HG03175 (cell line): Measurements from ENCODE around the gene VGLL4.
"Not testable (repeated sequence)": the region's sequence is repeated elsewhere in the genome, so short reads cannot be mapped to it uniquely, and the experiment has no call there.

Experiments
- ATAC-seq: cut with Tn5 transposase; IDR thresholded peaks from one replicate; pipeline ENCODE4 v1.9.1; 2021; ENCODE audit warnings: mild to moderate bottlenecking, moderate library complexity; ENCODE audit not compliant: unreplicated experiment

VGLL4 gene

DNA sequence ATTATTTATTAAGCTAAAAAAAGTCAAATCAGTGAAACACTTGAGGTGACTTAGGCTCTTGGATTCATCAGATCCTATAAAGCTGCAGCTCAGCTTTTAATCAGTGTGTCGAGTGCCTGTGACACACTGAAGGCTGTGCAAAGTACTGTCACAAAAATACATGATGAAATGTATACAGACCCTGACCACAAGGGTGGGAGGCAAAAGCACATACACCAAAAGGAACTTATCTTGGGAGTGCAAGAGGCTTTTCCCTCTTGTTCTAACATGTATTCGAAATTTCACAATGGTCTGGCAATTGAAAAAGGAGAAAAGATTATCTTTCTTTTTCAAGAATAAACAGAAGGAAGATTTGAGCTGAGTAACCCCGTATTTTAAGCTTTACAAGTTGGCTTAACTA is 35.9 kb downstream of the VGLL4 start:
- no peak for ATAC-seq

DNA sequence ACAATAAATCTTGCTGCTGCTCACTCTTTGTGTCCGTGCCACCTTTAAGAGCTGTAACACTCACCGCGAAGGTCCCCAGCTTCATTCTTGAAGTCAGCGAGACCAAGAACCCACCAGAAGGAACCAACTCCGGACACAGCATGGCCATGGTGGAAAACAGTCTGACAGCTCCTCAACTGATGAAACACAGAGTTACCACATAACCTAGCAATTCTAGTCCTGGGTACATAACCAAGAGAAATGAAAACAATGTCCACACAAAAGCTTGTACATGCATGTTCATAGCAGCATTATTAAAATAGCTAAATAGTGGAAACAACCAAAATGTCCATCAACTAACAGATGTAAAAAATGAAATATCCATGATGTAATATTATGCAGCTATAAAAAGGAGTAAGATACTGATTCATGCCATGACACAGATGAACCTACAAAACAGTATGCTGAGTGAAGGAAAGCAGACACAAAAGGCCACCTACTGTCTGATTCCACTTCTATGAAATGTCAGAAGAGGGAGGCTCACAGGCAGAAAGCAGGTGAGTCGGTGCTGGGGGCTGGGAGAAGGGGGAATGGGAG is 36.8 kb downstream of the VGLL4 start:
- no peak for ATAC-seq

DNA sequence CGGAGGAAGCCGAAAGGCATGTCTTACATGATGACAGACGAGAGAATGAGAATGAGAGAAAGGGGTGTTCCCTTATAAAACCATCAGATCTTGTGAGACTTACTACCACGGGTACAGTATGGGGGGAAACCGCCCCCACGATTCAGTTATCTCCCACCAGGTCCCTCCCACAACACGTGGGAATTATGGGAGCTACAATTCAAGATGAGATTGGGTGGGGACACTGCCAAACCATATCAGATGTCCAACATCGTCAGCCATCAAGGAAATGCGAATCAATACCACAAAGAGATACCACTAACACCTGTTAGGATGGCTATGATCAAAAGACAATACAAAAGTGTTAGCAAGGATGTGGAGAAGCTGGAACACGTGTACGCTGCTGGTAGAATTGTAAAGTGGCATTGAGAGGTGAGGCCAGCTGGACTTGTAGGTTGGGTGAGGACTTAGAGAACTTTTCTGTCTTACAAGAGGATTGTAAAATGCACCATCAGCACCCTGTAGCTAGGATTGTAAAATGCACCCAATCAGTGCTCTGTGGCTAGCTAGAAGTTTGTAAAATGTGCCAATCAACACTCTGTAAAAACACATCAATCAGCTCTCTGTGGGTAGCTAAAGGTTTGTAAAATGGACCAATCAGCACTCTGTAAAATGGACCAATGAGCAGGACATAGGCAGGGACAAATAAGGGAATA is 37.5 kb downstream of the VGLL4 start:
- ATAC-seq = no peak

DNA sequence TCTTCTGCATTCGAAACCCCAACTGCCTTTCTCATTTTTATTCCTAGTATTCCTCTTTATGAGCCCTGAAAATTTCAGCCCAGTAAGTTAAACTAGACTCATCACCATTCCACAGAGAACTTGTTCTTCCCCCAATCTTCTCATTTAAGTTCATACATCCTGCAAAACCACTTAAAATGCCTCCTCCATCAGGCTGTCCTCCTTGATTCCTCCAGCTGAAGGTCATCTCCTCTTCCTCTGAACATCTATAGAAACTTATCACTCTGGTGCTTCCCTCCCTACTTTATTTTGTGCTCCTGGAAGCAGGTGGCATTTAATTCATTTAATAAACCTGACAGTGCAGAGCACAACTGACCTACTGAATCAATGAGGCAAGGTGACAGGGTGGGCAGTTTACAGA is 38.3 kb downstream of the VGLL4 start:
- ATAC-seq = no peak

DNA sequence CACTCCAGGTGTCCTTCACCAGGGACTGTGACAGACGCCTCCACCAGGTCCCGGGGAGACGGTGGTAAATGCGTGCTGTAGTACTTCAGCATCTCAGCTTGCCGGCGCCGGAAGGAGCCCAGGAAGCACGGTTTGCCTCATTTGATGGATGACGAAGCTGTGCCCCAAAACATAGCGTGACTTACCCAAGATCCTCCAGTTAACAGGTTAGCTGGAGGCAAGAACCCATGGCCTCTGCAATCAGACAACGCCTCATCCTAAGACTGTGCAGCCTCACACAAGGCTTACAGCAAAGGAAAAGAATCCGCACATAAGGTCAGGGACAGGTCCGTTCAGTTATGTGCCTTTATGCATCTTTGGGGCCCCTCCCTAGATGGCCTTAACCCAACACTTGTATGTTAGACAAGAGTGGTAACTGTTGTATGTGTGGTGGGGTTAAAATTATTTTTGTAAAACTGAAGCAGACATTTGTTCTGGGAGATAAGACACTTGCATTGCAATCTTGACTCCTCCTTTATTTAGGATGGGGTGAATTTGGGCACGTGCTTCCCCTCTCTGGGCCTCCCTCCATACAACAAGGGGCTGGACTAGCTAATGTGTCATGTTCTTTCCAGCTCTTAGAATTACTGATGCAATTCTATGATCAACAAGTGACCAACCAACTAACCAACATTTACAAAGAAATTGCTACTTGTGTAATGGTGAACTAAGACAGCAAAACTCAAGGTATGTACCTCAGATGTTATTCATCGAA is 39.4 kb downstream of the VGLL4 start:
- ATAC-seq = no peak

DNA sequence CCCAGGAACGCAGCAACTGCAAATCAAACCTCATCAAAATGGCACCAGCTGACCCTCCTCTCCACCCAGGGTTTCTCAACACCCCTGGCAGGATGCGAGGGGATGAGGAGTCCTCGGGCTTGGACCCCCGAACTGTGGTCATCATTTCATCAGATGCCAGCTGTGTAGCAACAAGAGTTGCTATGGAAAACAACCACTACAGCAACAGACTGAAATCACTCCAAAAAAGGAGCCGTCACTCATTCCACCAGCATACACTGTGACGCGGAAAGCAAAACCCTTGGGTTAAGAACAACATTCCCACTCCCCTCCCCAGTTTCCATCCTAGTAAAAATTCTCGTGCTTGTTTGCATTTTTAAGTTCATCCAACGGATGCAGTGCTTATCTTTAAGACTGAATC is 40.1 kb downstream of the VGLL4 start:
- no peak for ATAC-seq

DNA sequence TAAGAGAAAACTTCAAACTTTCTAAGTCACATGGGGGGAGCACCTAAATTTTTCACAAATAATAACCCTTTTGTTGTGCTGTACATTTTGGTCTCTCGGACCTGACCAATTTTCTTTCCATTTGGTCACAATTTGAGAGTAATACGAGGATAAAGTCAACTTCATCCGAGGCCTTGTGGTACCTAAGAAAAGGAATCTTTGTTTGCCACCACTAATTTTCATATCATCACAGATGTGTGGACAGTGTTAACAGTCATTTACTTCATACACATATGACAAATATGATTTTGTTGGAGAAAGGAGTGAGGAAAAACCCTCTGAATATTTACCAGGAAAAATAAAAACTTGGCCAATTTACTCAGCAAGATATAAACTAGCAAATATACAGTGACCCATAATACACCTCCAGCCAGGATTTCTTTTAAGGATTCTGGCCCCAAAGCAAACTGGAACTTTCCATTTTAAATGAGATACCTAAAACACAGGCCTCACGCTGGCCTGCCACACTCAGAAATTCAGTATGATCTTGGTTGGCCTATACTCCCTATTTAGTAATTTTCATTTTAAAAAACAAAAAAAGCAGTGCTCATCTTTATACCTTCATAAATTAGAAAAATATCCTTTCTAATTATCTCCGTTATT is 40.7 kb downstream of the VGLL4 start:
- no peak for ATAC-seq

DNA sequence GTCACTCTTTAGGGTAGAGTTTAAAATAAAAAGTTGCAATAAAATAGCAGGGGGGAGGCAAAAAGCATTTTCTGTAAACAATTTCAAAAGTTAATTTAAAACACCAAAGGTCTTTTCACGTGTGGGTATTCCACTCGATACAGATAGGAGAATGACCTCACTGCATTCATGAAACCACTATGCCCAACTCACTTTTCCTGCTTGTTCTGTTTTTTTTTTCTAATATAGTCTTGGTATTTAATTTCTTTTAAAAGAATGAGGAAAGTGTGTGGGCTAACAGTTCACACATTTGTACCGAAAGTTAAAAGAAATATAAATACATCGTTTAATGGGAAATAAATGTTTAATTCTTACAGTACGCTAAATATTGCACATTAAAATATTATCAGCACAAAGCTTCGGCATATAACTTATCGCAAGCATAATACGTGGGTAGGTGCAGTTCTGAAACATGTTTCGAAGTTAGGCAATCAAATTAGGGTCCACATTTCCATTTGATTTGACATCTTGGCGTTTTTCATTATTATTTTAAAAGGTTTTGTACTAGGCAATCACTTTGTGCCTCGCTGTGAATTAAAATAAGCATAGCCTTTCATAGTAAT is 41.4 kb downstream of the VGLL4 start:
- ATAC-seq = no peak

DNA sequence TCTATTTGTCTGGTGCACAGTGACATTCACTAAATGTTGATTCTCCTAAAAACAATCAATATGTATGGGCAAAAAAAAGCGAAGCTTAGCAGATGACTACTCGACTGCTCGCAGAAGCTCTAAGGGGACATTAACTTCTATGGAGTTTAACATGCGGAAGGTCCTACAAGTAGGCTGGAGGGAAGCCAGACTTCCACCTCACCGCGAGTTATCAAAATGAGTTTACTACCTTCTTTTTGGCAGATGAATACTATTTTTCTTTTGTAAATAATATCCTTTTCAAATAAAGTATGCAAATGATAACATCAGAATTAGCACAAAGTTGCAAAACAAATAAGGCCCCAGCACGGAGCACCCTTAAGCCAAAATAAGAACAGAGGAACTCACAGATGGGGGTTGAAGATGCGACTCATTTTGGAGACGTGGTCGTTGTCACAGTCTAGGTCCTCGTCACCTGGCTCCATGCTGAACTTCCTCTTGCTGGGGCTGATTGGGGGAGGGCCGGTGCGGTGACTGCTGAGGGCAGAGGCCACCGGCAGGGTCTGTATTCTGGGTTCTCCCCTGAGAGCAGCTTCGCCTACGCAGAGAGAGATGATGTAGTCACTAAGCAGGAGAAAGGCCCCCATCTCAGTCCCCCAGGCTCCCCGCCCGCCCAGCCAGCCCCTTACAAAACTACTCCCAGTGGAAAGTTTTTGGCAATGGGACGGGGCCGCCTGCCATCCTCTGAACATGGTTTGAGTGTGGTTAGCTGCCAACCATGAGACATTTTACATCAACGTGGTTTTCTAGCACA is 42.1 kb downstream of the VGLL4 start:
- peak; percentile 90 for ATAC-seq

DNA sequence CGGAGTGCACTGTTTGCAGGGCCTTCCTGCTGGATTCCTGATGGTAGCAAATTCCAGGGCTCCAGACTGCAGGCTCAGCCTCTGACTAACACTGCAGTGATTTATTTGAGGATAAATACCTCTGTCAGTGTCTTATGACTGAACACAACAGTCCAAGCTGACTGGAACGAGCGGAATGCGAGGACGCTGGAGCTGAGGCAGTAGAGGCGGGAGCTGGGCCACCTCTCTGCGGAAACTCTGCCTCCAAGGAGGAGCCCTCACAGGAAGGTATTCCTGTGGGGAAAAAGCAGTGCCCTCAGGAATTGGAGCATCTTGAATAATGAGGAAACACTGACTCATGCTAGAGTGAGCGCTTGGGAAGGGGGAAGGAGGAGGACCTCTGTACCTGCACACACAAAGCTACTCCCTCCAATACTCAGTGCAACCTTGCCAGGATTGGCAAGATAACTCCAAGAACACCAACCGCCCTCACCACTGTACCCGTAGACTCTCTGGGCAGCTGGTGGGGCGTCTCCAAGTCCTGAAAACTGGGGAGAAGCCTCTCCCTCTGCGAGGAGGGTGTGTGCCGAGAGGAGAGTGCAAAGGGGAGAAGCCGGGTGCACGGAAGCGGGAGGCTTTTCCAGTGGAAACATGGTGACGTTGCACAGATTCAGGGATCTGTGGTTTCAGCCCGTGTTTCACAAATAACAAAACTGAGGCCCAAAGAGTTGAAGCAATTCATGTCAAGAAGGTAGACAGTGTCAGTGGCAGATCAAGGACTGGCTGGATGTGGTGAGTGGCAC is 43.0 kb downstream of the VGLL4 start:
- ATAC-seq = no peak

DNA sequence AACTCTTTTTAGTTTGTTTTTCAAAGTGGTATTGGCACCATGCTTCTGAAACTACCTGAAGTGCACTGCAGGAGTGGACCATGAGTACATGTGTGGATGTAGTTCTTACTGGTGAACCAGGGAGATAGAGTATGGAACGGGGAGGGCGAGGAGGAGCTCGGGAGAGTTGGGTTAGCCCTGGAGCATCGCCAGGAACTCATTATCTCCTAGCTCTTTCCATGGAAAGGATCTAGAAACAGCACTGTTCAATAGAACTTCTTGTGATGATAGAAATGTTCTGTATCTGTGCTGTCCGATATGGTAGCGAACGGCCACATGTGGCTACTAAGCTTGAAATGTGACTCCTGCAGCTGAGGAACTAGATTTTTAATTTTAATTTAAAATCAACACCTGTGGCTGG is 47.3 kb downstream of the VGLL4 start:
- no peak for ATAC-seq

DNA sequence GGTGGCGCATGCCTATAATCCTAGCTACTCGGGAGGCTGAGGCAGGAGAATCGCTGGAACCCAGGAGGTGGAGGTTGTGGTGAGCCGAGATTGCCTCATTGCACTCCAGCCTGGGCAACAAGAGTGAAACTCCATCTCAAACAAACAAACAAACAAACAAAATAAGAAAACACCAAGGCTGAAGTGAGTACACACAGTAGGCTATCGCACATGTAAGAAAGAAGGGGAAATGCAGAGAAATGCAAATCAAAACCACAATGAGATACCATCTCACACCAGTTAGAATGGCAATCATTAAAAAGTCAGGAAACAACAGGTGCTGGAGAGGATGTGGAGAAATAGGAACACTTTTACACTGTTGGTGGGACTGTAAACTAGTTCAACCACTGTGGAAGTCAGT is 48.7 kb downstream of the VGLL4 start:
- ATAC-seq = not testable (repeated sequence)

DNA sequence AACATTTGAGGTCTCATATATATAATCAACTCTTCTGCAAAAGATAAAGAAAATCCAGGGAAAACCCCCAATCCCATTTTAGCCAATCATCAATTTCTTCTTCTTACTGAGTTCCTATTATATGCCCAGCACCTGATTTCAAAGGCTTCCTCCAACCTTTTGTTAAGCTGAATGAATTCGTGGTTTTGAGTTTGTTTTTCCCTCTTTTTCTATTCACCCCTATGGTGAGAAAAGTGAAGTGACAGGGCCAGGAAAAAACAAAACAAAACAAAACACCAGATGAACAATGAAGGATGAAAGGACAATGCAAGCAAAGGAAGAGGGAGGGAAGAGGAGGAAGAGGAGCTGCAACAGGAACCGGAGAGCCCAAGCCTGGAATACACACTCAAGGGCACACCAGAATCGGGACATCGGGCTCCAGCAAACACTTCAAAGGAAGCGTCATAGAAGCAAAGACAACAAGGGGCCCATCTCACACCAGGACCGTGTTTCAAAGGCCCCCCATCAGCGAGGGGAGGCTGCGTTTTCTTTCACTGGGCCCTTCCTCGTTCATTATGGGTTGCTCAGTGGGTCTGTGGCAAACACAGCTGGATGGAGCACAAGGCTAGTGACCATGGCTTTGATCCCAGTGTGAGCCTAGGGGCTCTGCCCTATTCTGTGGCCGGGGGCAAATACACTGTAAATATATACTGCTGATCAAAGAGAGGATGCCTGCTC is 50.2 kb downstream of the VGLL4 start:
- no peak for ATAC-seq

DNA sequence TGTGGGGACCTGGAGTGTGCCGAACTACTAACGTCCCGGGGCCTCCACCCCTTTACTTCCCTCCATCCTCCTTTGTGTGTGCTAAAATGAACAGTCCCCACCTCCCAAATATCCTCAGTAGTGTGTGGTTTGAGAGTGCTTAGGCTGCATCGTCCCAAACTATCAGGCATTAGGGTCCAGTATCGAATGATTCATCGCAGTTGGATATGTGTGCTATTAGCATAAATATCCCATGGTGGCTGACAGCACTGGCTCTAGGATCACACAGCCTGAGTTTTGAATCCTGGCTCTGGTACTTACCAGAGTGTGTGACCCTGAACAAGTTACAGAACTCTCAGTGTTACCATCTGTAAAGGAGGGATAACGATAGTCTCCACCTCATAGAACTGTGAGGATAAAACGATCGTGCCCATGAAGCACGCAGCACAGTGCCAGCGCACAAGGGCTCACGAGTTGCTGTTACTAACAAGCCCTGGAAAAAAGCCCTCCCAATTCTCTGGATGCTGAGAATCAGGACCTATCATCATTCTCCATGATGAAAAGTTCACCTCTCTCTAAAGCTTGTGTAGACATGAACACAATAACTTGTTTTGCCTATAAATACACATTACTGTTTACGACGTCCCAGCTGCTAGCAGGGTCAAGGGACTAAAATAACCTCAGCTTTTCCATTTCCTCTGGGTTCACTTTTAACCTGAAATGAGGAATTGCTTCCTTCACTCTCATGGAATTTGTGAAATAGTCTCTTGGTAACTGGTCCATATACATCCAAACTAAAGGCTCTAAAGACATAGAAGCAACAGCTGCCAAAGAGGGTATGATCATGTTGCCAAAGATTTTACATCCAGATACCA is 51.0 kb downstream of the VGLL4 start:
- ATAC-seq = no peak

DNA sequence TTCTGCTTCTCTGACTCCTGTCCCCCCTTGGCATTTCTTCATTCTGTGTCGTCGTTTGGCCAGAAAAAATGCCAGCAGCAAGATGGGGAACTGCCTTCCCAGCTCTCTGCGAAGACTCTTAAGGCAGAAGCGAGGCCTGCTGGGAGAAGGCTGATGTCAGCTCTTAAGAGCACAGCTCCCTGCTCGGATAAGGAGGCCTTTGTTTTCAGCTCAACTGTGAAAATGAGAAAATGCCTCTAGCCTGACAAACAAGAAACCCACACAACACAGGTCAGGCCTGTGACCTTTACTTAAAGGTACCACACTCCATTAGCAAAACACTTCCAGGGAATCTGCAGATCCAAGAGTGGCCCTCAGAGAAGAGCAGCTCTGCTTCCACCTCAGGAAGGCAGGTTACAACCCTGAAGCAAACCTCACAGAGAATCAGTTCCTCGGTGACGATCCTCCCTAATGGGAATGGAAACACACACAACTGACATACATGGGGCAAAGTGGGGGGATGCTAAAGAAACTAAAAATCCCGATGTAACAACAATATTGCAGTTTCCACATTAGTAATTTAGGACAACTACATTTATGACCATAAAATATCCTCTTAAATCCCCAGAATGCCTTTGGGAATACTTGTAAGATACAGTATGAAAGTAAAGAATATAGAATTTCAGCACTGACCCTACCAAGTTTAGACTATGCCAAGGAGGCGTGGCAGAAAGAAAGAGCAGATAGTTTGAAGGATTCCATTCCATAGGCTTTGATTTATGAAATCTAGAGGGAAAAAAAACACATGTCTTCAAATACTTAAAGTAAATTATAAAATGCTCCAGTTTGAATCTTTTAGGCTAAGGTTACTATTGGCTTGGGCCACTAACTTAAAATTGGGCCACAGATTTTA is 52.1 kb downstream of the VGLL4 start:
- no peak for ATAC-seq

DNA sequence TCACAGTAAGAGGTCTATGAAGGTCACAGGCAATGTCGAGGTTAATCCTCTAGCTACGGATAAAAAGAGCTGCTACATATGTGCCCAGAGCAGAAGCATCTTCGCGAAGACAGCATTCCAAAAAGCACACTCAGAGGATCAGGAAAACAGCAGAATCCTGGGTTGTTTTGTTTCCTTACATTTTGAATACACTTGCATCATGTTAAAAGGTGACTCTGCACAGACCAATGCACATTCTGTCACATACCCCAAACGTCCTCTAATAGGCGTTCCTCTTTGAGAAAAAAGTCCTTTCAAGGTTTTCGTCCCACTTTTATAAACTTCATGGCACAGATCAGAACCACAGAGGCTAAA is 52.7 kb downstream of the VGLL4 start:
- ATAC-seq = no peak

DNA sequence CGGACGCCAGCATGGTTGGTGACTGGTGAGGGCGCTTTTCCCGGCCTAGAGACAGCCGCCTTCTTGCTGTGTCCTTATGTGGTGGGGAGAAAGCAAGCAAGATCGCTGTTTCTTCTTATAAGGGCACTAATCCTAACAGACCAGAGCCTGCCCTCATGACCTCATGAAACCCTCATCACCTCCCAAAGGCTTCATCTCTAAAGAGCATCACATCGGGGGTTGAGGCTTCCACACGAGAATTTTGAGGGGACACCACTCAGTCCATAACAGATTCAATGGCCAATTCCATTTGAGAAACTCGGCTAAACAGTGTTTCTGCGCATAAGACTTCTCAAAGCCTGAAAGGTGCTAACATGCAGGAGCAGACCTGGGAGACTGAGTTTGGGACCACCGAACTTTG is 54.0 kb downstream of the VGLL4 start:
- ATAC-seq = no peak
